Chondrocyte (in vitro differentiated cells): Measurements from ENCODE around the gene TLK1. TPM values are rescaled to one million over a fixed set of nuclear protein-coding genes. Genes with fewer than 3 reads are reported as not detected.

Experiments
- DNase-seq: peaks from one replicate; pipeline ENCODE4 v3.0.0; 2021; ENCODE audit warnings: mixed read lengths, low spot score
- H3K27ac Mint-ChIP-seq: one replicate; pipeline ENCODE4 v1.8.0; 2021; ENCODE audit warnings: mild to moderate bottlenecking, moderate library complexity, mixed read lengths; ENCODE audit not compliant: unreplicated experiment
- H3K27me3 Mint-ChIP-seq: 2 replicates; pipeline ENCODE4 v1.8.0; 2021; ENCODE audit warnings: low read depth, mixed read lengths
- H3K36me3 Mint-ChIP-seq: 2 replicates; pipeline ENCODE4 v1.8.0; 2021; ENCODE audit warnings: low read depth, mixed read lengths
- H3K4me1 Mint-ChIP-seq: 2 replicates; pipeline ENCODE4 v1.8.0; 2021; ENCODE audit warnings: low read depth, mild to moderate bottlenecking, mixed read lengths
- H3K4me3 Mint-ChIP-seq: one replicate; pipeline ENCODE4 v1.8.0; 2021; ENCODE audit warnings: mild to moderate bottlenecking, moderate library complexity, mixed read lengths; ENCODE audit not compliant: unreplicated experiment
- H3K9me3 Mint-ChIP-seq: 2 replicates; pipeline ENCODE4 v1.8.0; 2021; ENCODE audit warnings: low read depth, mixed read lengths
- CTCF ChIP-seq: fragments of 200-600 bp; sonication (generic); IDR thresholded peaks from 2 replicates; pipeline ENCODE4 v1.5.0; 2021; ENCODE audit warnings: antibody characterized with exemption, mild to moderate bottlenecking, moderate library complexity
- total RNA-seq: library from RNA; stranded (reverse); gene quantifications from 3 replicates; pipeline ENCODE4 v1.2.1, GENCODE V29; 2021

The TLK1 gene
- total RNA-seq, 1 donor from 2014 or later: 64.1 TPM

- Mint-ChIP-seq H3K27me3 (no peaks in the 10 kb centered on the region), H3K9me3 (no peaks in the 10 kb centered on the region), H3K27ac (no peak overlapping the region), H3K4me3 (no peak overlapping the region), H3K36me3 (peaks cover 27% of the 10 kb centered on the region), H3K4me1 (peaks cover 17% of the 10 kb centered on the region)
- DNase-seq: no peak
- no peak for TF ChIP-seq CTCF
Measured at GRCh38 chr2:170969030-170969429, 191.7 kb downstream of the TLK1 start.

- H3K27ac Mint-ChIP-seq: no peak overlapping the region
- TF ChIP-seq CTCF: no peak
- peaks cover 16% of the 10 kb centered on the region for H3K4me1 Mint-ChIP-seq
Measured at GRCh38 chr2:170968205-170969003, 192.3 kb downstream of the TLK1 start.

GRCh38 chr2:170967553-170967952 lies 193.1 kb downstream of the TLK1 start:
- Mint-ChIP-seq H3K27ac (no peak overlapping the region), H3K4me3 (no peak overlapping the region), H3K9me3 (no peaks in the 10 kb centered on the region), H3K4me1 (peaks cover 9% of the 10 kb centered on the region), H3K36me3 (peaks cover 33% of the 10 kb centered on the region), H3K27me3 (no peaks in the 10 kb centered on the region)
- no peak for DNase-seq
- no peak for TF ChIP-seq CTCF

More at GRCh38 chr2:170968205-170969003, 192.3 kb downstream of the TLK1 start:
- no peak overlapping the region for H3K4me3 Mint-ChIP-seq
- H3K9me3 Mint-ChIP-seq: no peaks in the 10 kb centered on the region
- no peaks in the 10 kb centered on the region for H3K27me3 Mint-ChIP-seq
- no peak for DNase-seq
- H3K36me3 Mint-ChIP-seq: peaks cover 30% of the 10 kb centered on the region

GRCh38 chr2:170966648-170967396 lies 193.9 kb downstream of the TLK1 start:
- H3K27ac Mint-ChIP-seq: no peak overlapping the region
- H3K4me3 Mint-ChIP-seq: no peak overlapping the region
- no peaks in the 10 kb centered on the region for H3K9me3 Mint-ChIP-seq
- H3K27me3 Mint-ChIP-seq: no peaks in the 10 kb centered on the region
- TF ChIP-seq CTCF: peak; percentile 64
- peaks cover 5% of the 10 kb centered on the region for H3K4me1 Mint-ChIP-seq
- H3K36me3 Mint-ChIP-seq: peaks cover 35% of the 10 kb centered on the region
- DNase-seq: no peak

- no peak for DNase-seq
Measured at GRCh38 chr2:170965446-170966225, 195.1 kb downstream of the TLK1 start.

More at GRCh38 chr2:170965446-170966225, 195.1 kb downstream of the TLK1 start:
- Mint-ChIP-seq H3K27me3 (no peaks in the 10 kb centered on the region), H3K27ac (peak overlapping the region; percentile 42), H3K4me3 (no peak overlapping the region), H3K36me3 (peaks cover 38% of the 10 kb centered on the region), H3K4me1 (peaks cover 5% of the 10 kb centered on the region), H3K9me3 (no peaks in the 10 kb centered on the region)
- TF ChIP-seq CTCF: no peak
